Hepatocyte (in vitro differentiated cells): ENCODE measurements around the gene DPF3.

Experiments used
- EZH2 ChIP-seq: fragments of 200-600 bp; sonication (generic); IDR thresholded peaks from 2 replicates; pipeline ENCODE4 v1.6.1; 2016; ENCODE audit warnings: antibody characterized with exemption, mild to moderate bottlenecking, borderline replicate concordance
- TF ChIP-seq, protein P1 (sequence below): fragments of 200-600 bp; sonication (generic); IDR thresholded peaks from 2 replicates; pipeline ENCODE4 v1.5.1; 2016; ENCODE audit warnings: antibody characterized with exemption, mild to moderate bottlenecking; ENCODE audit not compliant: poor library complexity

DNA sequence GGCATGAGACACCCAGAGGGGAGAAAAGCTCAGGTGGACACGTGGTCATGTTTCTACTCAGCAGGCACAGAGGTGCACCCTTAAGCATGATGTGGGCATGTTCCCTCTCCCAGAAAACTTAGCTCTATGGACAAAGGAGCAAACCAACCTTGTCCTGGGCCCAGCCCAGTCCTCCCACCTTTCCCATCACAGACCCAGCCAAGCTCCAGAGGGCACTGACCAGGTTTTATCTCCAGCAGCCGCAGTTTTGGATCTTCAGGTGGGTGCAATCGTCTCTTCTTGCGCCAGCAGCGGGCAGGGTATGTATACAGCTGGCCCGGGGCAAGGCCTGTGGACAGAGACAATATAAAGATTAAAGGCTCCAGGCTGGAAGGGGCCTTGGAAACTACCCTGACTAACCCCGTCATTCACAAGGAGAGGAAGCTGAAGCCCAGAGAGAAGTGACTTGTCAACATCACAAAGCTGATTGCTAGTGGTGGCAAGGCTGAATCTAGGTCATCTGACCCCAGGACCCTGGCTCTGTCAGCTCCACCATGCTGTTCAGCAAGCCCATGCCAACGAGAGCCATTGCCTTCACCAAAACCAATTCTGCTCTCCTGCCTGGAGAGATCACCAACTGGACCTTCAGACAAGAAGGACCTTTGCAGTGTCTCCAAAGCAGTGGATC lies 140.7 kb downstream of the DPF3 start:
- TF ChIP-seq, protein P1, sequence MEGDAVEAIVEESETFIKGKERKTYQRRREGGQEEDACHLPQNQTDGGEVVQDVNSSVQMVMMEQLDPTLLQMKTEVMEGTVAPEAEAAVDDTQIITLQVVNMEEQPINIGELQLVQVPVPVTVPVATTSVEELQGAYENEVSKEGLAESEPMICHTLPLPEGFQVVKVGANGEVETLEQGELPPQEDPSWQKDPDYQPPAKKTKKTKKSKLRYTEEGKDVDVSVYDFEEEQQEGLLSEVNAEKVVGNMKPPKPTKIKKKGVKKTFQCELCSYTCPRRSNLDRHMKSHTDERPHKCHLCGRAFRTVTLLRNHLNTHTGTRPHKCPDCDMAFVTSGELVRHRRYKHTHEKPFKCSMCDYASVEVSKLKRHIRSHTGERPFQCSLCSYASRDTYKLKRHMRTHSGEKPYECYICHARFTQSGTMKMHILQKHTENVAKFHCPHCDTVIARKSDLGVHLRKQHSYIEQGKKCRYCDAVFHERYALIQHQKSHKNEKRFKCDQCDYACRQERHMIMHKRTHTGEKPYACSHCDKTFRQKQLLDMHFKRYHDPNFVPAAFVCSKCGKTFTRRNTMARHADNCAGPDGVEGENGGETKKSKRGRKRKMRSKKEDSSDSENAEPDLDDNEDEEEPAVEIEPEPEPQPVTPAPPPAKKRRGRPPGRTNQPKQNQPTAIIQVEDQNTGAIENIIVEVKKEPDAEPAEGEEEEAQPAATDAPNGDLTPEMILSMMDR: no peak
- TF ChIP-seq EZH2: no peak
